Ascending aorta (tissue), 2 donors: ENCODE data around the gene SLCO3A1. TPM values are rescaled to one million over a fixed set of nuclear protein-coding genes. Genes with fewer than 3 reads are reported as not detected.

Source experiments
- DNase-seq, 2 donors: peaks; one replicate each; pipeline ENCODE4 v3.0.0-alpha.2; 2019; ENCODE audit warnings: low spot score in 2 of 2
- H3K27ac ChIP-seq, 2 donors: fragments of 200-600 bp; sonication (generic); one replicate each; pipeline ENCODE4 v1.5.1; 2016 to 2017; ENCODE audit warnings: mild to moderate bottlenecking in 1 of 2
- H3K27me3 ChIP-seq: fragments of 200-600 bp; sonication (generic); one replicate; pipeline ENCODE4 v1.5.1; 2017
- H3K36me3 ChIP-seq, 2 donors: fragments of 200-600 bp; sonication (generic); one replicate each; pipeline ENCODE4 v1.5.1; 2016
- H3K4me1 ChIP-seq, 2 donors: fragments of 200-600 bp; sonication (generic); one replicate each; pipeline ENCODE4 v1.5.1; 2016 to 2017; ENCODE audit warnings: mild to moderate bottlenecking in 1 of 2
- H3K4me3 ChIP-seq, 2 donors: fragments of 200-600 bp; sonication (generic); one replicate each; pipeline ENCODE4 v1.5.1; 2016 to 2017; ENCODE audit warnings: mild to moderate bottlenecking in 1 of 2
- H3K9me3 ChIP-seq, 2 donors: fragments of 200-600 bp; sonication (generic); one replicate each; pipeline ENCODE4 v1.5.1; 2016
- CTCF ChIP-seq, 3 experiments: fragments of 200-600 bp in 2 of 3; fragments of 450-650 bp in 1 of 3; sonication (generic) in 2 of 3; IDR thresholded peaks; one replicate each; pipeline ENCODE4 v1.5.1; 2016 to 2019; ENCODE audit warnings: antibody characterized with exemption in 3 of 3, mild to moderate bottlenecking in 1 of 3, moderate library complexity in 1 of 3
- intact Hi-C: fragments of 100-400 bp; cut with DNase I; formaldehyde crosslinking; loops from one replicate; pipeline ENCODE4 v1.15.1; 2023
- total RNA-seq: library from RNA; depleted of rRNA; stranded (reverse); fragments of >200 nt; gene quantifications from one replicate; pipeline ENCODE4 v1.1.0, GENCODE V29; 2016

Gene SLCO3A1
- total RNA-seq, 1 donor from 2014 or later, result 53.2 TPM

DNA sequence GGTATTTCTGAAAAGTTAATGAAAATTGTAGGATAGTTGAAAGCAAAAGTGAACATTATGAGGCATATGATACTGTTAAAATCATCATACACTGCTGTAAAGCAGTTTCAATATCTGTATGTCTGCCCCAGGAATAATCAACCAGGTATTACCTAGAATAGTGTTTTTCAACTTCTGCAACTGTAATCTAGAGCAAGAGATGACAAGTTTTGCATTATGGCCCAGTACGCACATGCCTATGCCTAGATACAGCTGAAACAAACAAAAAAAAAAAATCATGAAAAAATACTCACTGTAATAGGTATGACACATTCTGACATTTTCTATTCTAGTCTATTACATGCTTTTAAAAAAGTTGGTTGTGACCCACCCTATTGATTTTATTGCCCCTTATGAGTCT is 299.5 kb downstream of the SLCO3A1 start:
- Histone ChIP-seq H3K36me3 (peaks cover 0 to 36% of the 10 kb centered on the region in 2 donors), H3K4me3 (no peak overlapping the region), H3K27ac (no peak overlapping the region), H3K4me1 (no peaks in the 10 kb centered on the region), H3K27me3 (no peaks in the 10 kb centered on the region), H3K9me3 (no peaks in the 10 kb centered on the region)
- TF ChIP-seq CTCF (IDR thresholded peaks at IDR 0.05), result no peak
- intact Hi-C loops, result no loop called here
- no peak for DNase-seq

GRCh38 chr15:92153620-92154019 is 300.1 kb downstream of the SLCO3A1 start:
- intact Hi-C loops, result no loop called here
- DNase-seq, result no peak
- no peak for TF ChIP-seq CTCF (IDR thresholded peaks at IDR 0.05)
- H3K9me3 ChIP-seq, result no peaks in the 10 kb centered on the region
- no peaks in the 10 kb centered on the region for H3K27me3 ChIP-seq
- H3K36me3 ChIP-seq, result peaks cover 0 to 34% of the 10 kb centered on the region in 2 donors
- no peaks in the 10 kb centered on the region for H3K4me1 ChIP-seq
- H3K4me3 ChIP-seq, result no peak overlapping the region
- no peak overlapping the region for H3K27ac ChIP-seq

- DNase-seq, result no peak
- Histone ChIP-seq H3K27me3 (no peaks in the 10 kb centered on the region), H3K27ac (no peak overlapping the region), H3K36me3 (peaks cover 0 to 21% of the 10 kb centered on the region in 2 donors), H3K4me3 (no peak overlapping the region), H3K4me1 (no peaks in the 10 kb centered on the region), H3K9me3 (no peaks in the 10 kb centered on the region)
- no peak for TF ChIP-seq CTCF (IDR thresholded peaks at IDR 0.05)
- intact Hi-C loops, result no loop called here
Observed at GRCh38 chr15:92155934-92156333, 302.4 kb downstream of the SLCO3A1 start.

- Histone ChIP-seq H3K36me3 (peaks cover 3 to 21% of the 10 kb centered on the region in 2 donors), H3K27ac (no peak overlapping the region), H3K9me3 (no peaks in the 10 kb centered on the region), H3K27me3 (no peaks in the 10 kb centered on the region), H3K4me1 (no peaks in the 10 kb centered on the region), H3K4me3 (no peak overlapping the region)
- intact Hi-C loops, result no loop called here
- DNase-seq, result no peak
- no peak for TF ChIP-seq CTCF (IDR thresholded peaks at IDR 0.05)
Observed at GRCh38 chr15:92157666-92158298, 304.3 kb downstream of the SLCO3A1 start.

GRCh38 chr15:92158426-92158825 is 304.9 kb downstream of the SLCO3A1 start:
- Histone ChIP-seq H3K27me3 (no peaks in the 10 kb centered on the region), H3K27ac (no peak overlapping the region), H3K4me1 (no peaks in the 10 kb centered on the region), H3K36me3 (peaks cover 8 to 26% of the 10 kb centered on the region in 2 donors), H3K4me3 (no peak overlapping the region), H3K9me3 (no peaks in the 10 kb centered on the region)
- no peak for DNase-seq
- no peak for TF ChIP-seq CTCF (IDR thresholded peaks at IDR 0.05)
- intact Hi-C loops, result no loop called here

DNA sequence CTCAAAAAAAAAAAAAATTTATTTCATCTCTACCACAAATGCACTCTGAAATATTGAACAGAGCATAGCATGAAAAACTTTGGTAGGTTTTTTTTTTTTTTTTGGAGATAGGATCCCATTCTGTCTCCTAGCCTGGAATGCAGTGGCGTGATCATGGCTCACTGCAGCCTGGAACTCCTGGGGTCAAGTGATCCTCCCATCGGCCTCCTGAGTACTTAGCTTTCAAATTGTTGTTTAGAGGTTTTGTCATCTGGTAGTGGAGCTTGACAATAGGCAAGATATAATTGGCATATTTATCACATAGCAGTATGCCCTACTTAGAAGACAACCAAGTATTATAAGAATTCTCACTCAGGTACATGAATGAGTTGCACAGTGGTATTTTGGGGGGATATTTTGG is 306.0 kb downstream of the SLCO3A1 start:
- H3K36me3 ChIP-seq, result peaks cover 10 to 30% of the 10 kb centered on the region in 2 donors
- intact Hi-C loops, result no loop called here

More for the DNA sequence above, 306.0 kb downstream of the SLCO3A1 start:
- Histone ChIP-seq H3K27ac (no peak overlapping the region), H3K4me1 (no peaks in the 10 kb centered on the region), H3K27me3 (no peaks in the 10 kb centered on the region), H3K9me3 (no peaks in the 10 kb centered on the region), H3K4me3 (no peak overlapping the region)
- DNase-seq, result no peak
- no peak for TF ChIP-seq CTCF (IDR thresholded peaks at IDR 0.05)
